B cell (primary cell): ENCODE measurements around the gene NR4A3. TPM values are rescaled to one million over a fixed set of nuclear protein-coding genes. Genes with fewer than 3 reads are reported as not detected.

ENCODE experiments used
- ATAC-seq: fragments of 200-7000 bp; cut with Tn5 transposase; one replicate; pipeline ENCODE4 v1.10.0; 2021; ENCODE audit warnings: low read depth, mild to moderate bottlenecking, moderate number of reproducible peaks, moderate library complexity
- CTCF ChIA-PET: fragments of 350-600 bp; sonication (Branson Sonifier 250); formaldehyde crosslinking; loops from one replicate; lab custom pipeline; 2021; ENCODE audit warnings: antibody characterized with exemption, inconsistent platforms; lab: Charles Lee
- POLR2A ChIA-PET: fragments of 350-600 bp; sonication (Branson Sonifier 250); formaldehyde crosslinking; loops from one replicate; lab custom pipeline; 2021; ENCODE audit warnings: antibody characterized with exemption; lab: Charles Lee
- DNase-seq: peaks from one replicate; pipeline ENCODE4 v3.0.0; 2013
- H2AFZ ChIP-seq: 2 replicates; pipeline ENCODE4 v1.6.1; 2012; ENCODE audit warnings: mild to moderate bottlenecking, low read depth, low read length; ENCODE audit not compliant: insufficient read depth, poor library complexity, severe bottlenecking
- H3K27ac ChIP-seq, 2 donors: 1 replicate in 1 of 2; 2 replicates in 1 of 2; pipeline ENCODE4 v1.5.1; 2012 to 2013; ENCODE audit warnings: low read length in 2 of 2, mild to moderate bottlenecking in 2 of 2, moderate library complexity in 1 of 2
- H3K27me3 ChIP-seq, 4 experiments: fragments of 200-600 bp in 1 of 4; sonication (generic) in 1 of 4; replicated peaks in 1 of 4; 1 replicate in 2 of 4; 2 replicates in 2 of 4; pipeline versions ENCODE4 v1.6.1 to v1.7.0; 2013 to 2016; ENCODE audit warnings: low read length in 3 of 4, mild to moderate bottlenecking in 2 of 4, mixed read lengths in 1 of 4, moderate library complexity in 1 of 4; ENCODE audit not compliant: insufficient read depth in 4 of 4, control insufficient read depth in 3 of 4; ENCODE audit errors: control extremely low read depth in 1 of 4
- H3K36me3 ChIP-seq, 2 experiments: replicated peaks in 1 of 2; 1 replicate in 1 of 2; 2 replicates in 1 of 2; pipeline versions ENCODE4 v1.6.1 to v1.7.1; 2013; ENCODE audit warnings: low read length in 1 of 2; ENCODE audit not compliant: insufficient read depth in 2 of 2, control insufficient read depth in 1 of 2; ENCODE audit errors: control extremely low read depth in 1 of 2, extremely low read depth in 1 of 2
- H3K4me1 ChIP-seq, 2 donors: fragments of 200-600 bp in 1 of 2; sonication (generic) in 1 of 2; 1 replicate in 1 of 2; 2 replicates in 1 of 2; pipeline versions ENCODE4 v1.5.1 to v1.6.1; 2013 to 2017; ENCODE audit warnings: low read length in 2 of 2; ENCODE audit not compliant: control insufficient read depth in 2 of 2, insufficient read depth in 2 of 2
- H3K4me2 ChIP-seq: replicated peaks from 2 replicates; pipeline ENCODE3; 2012; ENCODE audit warnings: mild to moderate bottlenecking, low read depth, low read length; ENCODE audit not compliant: poor library complexity, severe bottlenecking
- H3K4me3 ChIP-seq, 5 experiments: fragments of 200-600 bp in 1 of 5; sonication (generic) in 1 of 5; 1 replicate in 3 of 5; 2 replicates in 2 of 5; pipeline versions ENCODE4 v1.5.1 to v1.7.0; 2011 to 2016; ENCODE audit warnings: low read length in 4 of 5, mild to moderate bottlenecking in 4 of 5, low read depth in 2 of 5, control low read depth in 1 of 5, moderate library complexity in 1 of 5; ENCODE audit not compliant: insufficient read depth in 1 of 5; ENCODE audit errors: control extremely low read depth in 1 of 5, extremely low read depth in 1 of 5
- H3K79me2 ChIP-seq: fragments of 200-600 bp; sonication (generic); one replicate; pipeline ENCODE4 v1.6.0; 2016; ENCODE audit warnings: low read length; ENCODE audit not compliant: control insufficient read depth, insufficient read depth
- H3K9ac ChIP-seq: fragments of 200-600 bp; sonication (generic); 2 replicates; pipeline ENCODE4 v1.6.1; 2017; ENCODE audit warnings: mild to moderate bottlenecking, low read length, moderate library complexity
- H3K9me3 ChIP-seq, 3 donors: one replicate each; pipeline versions ENCODE4 v1.6.1 to v1.7.1; 2013; ENCODE audit warnings: low read length in 2 of 3; ENCODE audit not compliant: control insufficient read depth in 2 of 3, insufficient read depth in 1 of 3; ENCODE audit errors: control extremely low read depth in 1 of 3
- H4K20me1 ChIP-seq: 2 replicates; pipeline ENCODE4 v1.6.0; 2012; ENCODE audit warnings: mild to moderate bottlenecking, low read length; ENCODE audit not compliant: insufficient read depth, control insufficient read depth, poor library complexity, severe bottlenecking
- H3K27ac Mint-ChIP-seq: one replicate; pipeline ENCODE4 v1.8.0; 2021; ENCODE audit warnings: mixed read lengths
- H3K27me3 Mint-ChIP-seq: one replicate; pipeline ENCODE4 v1.8.0; 2021; ENCODE audit warnings: mixed read lengths
- H3K4me1 Mint-ChIP-seq: one replicate; pipeline ENCODE4 v1.8.0; 2021; ENCODE audit warnings: mixed read lengths
- H3K4me3 Mint-ChIP-seq: one replicate; pipeline ENCODE4 v1.8.0; 2021; ENCODE audit warnings: mixed read lengths
- H3K9me3 Mint-ChIP-seq: one replicate; pipeline ENCODE4 v1.8.0; 2022; ENCODE audit warnings: mixed read lengths; ENCODE audit not compliant: insufficient read depth
- EZH2 ChIP-seq: IDR thresholded peaks from 2 replicates; pipeline ENCODE4 v1.6.1; 2012; ENCODE audit warnings: borderline replicate concordance, low read depth, mild to moderate bottlenecking, moderate library complexity, low read length; ENCODE audit not compliant: insufficient read depth, poor library complexity, severe bottlenecking
- WGBS: methylation state at CpG from one replicate; pipeline ENCODE4 v1.1.5; 2013; ENCODE audit warnings: missing lambda C conversion rate; ENCODE audit not compliant: insufficient coverage; 5-methylcytosine and 5-hydroxymethylcytosine counted together
- intact Hi-C: fragments of 100-400 bp; cut with micrococcal nuclease; formaldehyde crosslinking; loops from one replicate; pipeline ENCODE4 v1.10.0; 2022
- polyA plus RNA-seq: library from polyadenylated mRNA; depleted of rRNA; stranded (reverse); fragments of >200 nt; gene quantifications from 2 replicates; pipeline ENCODE4 v1.2.3, GENCODE V29; 2012
- total RNA-seq, 2 donors: library from RNA; stranded (reverse); fragments of 120-200 nt in 1 of 2; gene quantifications; 1 replicate in 1 of 2; 2 replicates in 1 of 2; pipeline versions ENCODE4 v1.2.3 to v1.2.4, GENCODE V29; 2013 to 2022
- TF ChIP-seq, protein P1 (sequence below): fragments of 200-600 bp; IDR thresholded peaks from one replicate; pipeline ENCODE4 v1.8.0; 2022; ENCODE audit warnings: antibody characterized with exemption, mild to moderate bottlenecking

The NR4A3 gene
- total and polyA plus RNA-seq, 2 donors (not counting 1 experiment from before 2014, with no cell fraction given), result 2.5 to 20.1 TPM

DNA sequence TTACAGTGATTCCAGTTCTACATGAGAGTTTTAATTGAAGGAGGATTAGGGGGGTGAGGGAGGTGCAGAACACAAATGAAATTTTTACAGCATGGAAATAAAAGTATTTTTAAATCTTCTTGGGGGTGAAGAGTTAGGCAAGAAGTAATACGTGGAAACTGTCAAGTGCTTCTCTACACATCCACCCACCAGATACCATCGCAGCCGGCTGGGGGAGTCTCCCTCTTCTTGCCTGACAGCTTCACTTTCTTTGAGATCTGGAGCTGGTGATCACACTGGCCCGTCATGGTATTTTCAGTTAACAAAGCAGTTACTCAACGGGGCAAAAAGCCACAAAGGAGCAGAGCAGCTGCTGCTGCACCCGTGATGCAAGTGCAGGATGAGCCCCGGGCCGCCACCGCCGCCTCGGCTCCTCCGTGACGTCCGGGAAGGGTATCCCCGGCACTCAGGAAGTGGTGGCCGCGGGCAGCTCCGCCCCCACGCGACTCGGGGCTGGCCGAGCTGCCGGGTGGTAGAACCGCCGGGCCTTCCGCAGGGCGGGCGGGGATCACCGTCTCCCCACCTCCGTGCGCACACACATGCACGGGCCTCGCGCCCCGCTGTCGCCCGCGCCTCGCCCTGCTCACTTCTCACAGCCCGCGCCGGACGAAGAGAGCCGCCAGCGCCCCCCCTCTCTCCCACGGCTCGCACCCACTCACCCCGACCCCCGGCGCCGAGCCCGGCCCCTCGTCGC is 2.4 kb upstream of the NR4A3 start:
- peaks cover 6% of the 10 kb centered on the region for H3K27me3 Mint-ChIP-seq
- peak overlapping the region; percentile 91 for H3K9ac ChIP-seq
- ATAC-seq (peak; percentile 56), DNase-seq (peak; percentile 98)
- intact Hi-C loops, result loop anchor here (1.0 to 10.0 kb wide), 9 partner anchors 57 to 635 kb away; partner anchors contain the start of gene SEC61B
- no peaks in the 10 kb centered on the region for H3K36me3 ChIP-seq
- H3K9me3 Mint-ChIP-seq, result no peaks in the 10 kb centered on the region
- peaks cover 0 to 25% (median 12%) of the 10 kb centered on the region in 4 experiments for H3K27me3 ChIP-seq
- under 1% methylated on average over 53 of the region's 54 CpGs for WGBS
- H2AFZ ChIP-seq, result no peak overlapping the region
- H3K79me2 ChIP-seq, result peaks cover 20% of the 10 kb centered on the region
- H3K4me3 Mint-ChIP-seq, result peak overlapping the region; percentile 100
- peaks cover 33 to 42% of the 10 kb centered on the region in 2 donors for H3K4me1 ChIP-seq
- peak overlapping the region; percentile 75 for H3K4me2 ChIP-seq
- TF ChIP-seq EZH2, result no peak
- TF ChIP-seq, protein P1, sequence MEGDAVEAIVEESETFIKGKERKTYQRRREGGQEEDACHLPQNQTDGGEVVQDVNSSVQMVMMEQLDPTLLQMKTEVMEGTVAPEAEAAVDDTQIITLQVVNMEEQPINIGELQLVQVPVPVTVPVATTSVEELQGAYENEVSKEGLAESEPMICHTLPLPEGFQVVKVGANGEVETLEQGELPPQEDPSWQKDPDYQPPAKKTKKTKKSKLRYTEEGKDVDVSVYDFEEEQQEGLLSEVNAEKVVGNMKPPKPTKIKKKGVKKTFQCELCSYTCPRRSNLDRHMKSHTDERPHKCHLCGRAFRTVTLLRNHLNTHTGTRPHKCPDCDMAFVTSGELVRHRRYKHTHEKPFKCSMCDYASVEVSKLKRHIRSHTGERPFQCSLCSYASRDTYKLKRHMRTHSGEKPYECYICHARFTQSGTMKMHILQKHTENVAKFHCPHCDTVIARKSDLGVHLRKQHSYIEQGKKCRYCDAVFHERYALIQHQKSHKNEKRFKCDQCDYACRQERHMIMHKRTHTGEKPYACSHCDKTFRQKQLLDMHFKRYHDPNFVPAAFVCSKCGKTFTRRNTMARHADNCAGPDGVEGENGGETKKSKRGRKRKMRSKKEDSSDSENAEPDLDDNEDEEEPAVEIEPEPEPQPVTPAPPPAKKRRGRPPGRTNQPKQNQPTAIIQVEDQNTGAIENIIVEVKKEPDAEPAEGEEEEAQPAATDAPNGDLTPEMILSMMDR, result no peak
- H3K4me3 ChIP-seq, result peak overlapping the region; percentile 69 to 83 (median 72)
- CTCF ChIA-PET, result interaction anchor here (0.6 to 5.5 kb wide), 10 partner anchors 9 to 655 kb away, joined by 3 to 46 read pairs (median 4); no protein-coding TSS in a partner anchor
- peaks cover 16% of the 10 kb centered on the region for H4K20me1 ChIP-seq
- H3K27ac Mint-ChIP-seq, result peak overlapping the region; percentile 98
- peak overlapping the region; percentile 92 to 98 for H3K27ac ChIP-seq
- POLR2A ChIA-PET, result interaction anchor here (0.7 to 2.3 kb wide), 7 partner anchors 523 to 637 kb away, joined by 3 to 6 read pairs (median 4); partner anchors contain the start of genes ALG2 and SEC61B
- H3K9me3 ChIP-seq, result peaks cover 0 to 5% (median 0%) of the 10 kb centered on the region in 3 donors
- peaks cover 40% of the 10 kb centered on the region for H3K4me1 Mint-ChIP-seq
